K562 (cell line): ENCODE measurements around the gene MC1R. TPM values are rescaled to one million over a fixed set of nuclear protein-coding genes. Genes with fewer than 3 reads are reported as not detected.

ENCODE experiments used
- CBFB ChIP-seq: sonication (generic); formaldehyde crosslinking; IDR thresholded peaks from 2 replicates; pipeline ENCODE4 v1.4.0; 2020; ENCODE audit warnings: mild to moderate bottlenecking, missing genetic modification reagents
- CCNT2 ChIP-seq: IDR thresholded peaks from 2 replicates; pipeline ENCODE4 v1.6.1; 2011; ENCODE audit warnings: borderline replicate concordance, low read depth, mild to moderate bottlenecking, moderate library complexity, mixed read lengths, low read length; ENCODE audit not compliant: insufficient read length; ENCODE audit errors: extremely low read depth
- CREM ChIP-seq: IDR thresholded peaks from 2 replicates; pipeline ENCODE4 v1.6.1; 2014; ENCODE audit warnings: antibody characterized with exemption, low read depth
- CSDE1 ChIP-seq, 2 experiments: fragments of 450-650 bp; IDR thresholded peaks; 2 replicates each; pipeline ENCODE4 v1.6.1; 2016; ENCODE audit warnings: mild to moderate bottlenecking in 1 of 2
- E2F1 ChIP-seq: sonication (generic); formaldehyde crosslinking; IDR thresholded peaks from 2 replicates; pipeline ENCODE4 v1.8.1; 2023; ENCODE audit warnings: mild to moderate bottlenecking, missing genetic modification reagents, moderate library complexity
- EP400 ChIP-seq: fragments of 450-650 bp; IDR thresholded peaks from 2 replicates; pipeline ENCODE4 v1.6.1; 2017; ENCODE audit warnings: antibody characterized with exemption, mild to moderate bottlenecking, moderate library complexity
- ERF ChIP-seq: fragments of 450-650 bp; formaldehyde crosslinking; IDR thresholded peaks from 2 replicates; pipeline ENCODE4 v1.4.0; 2020; ENCODE audit warnings: mild to moderate bottlenecking, mixed read lengths
- HNRNPLL ChIP-seq: fragments of 200-400 bp; formaldehyde crosslinking; IDR thresholded peaks from 2 replicates; pipeline ENCODE4 v1.6.1; 2017; ENCODE audit warnings: low read length, low read depth, mild to moderate bottlenecking; ENCODE audit not compliant: poor library complexity, severe bottlenecking
- KDM2B ChIP-seq: fragments of 250-450 bp; sonication (Bioruptor Pico); IDR thresholded peaks from 2 replicates; pipeline ENCODE4 v1.8.0; 2021; ENCODE audit warnings: mild to moderate bottlenecking, moderate library complexity
- L3MBTL2 ChIP-seq: fragments of 450-650 bp; IDR thresholded peaks from 2 replicates; pipeline ENCODE4 v1.6.1; 2016; ENCODE audit warnings: mild to moderate bottlenecking, moderate library complexity
- PATZ1 ChIP-seq: fragments of 250-450 bp; sonication (Bioruptor Pico); IDR thresholded peaks from 2 replicates; pipeline ENCODE4 v1.5.0; 2020; ENCODE audit warnings: mild to moderate bottlenecking, borderline replicate concordance
- RAD21 ChIP-seq, 2 experiments: fragments of 250-450 bp in 1 of 2; fragments of 450-650 bp in 1 of 2; sonication (Bioruptor Pico) in 1 of 2; formaldehyde crosslinking in 1 of 2; IDR thresholded peaks in 1 of 2; conservative IDR thresholded peaks in 1 of 2; 2 replicates each; pipeline versions ENCODE4 v1.4.0 to v1.8.0; 2020 to 2022; ENCODE audit warnings: mild to moderate bottlenecking in 2 of 2, moderate library complexity in 1 of 2
- RBM22 ChIP-seq: fragments of 200-400 bp; formaldehyde crosslinking; IDR thresholded peaks from 2 replicates; pipeline ENCODE4 v1.6.1; 2018; ENCODE audit warnings: low read length, low read depth; ENCODE audit not compliant: poor library complexity, severe bottlenecking
- RBM34 ChIP-seq: fragments of 200-400 bp; formaldehyde crosslinking; IDR thresholded peaks from 2 replicates; pipeline ENCODE4 v1.6.1; 2018; ENCODE audit warnings: low read length, borderline replicate concordance; ENCODE audit not compliant: insufficient read depth
- ZBTB1 ChIP-seq: sonication (generic); formaldehyde crosslinking; IDR thresholded peaks from 2 replicates; pipeline ENCODE4 v1.8.1; 2023; ENCODE audit warnings: missing genetic modification reagents, low read depth, mild to moderate bottlenecking, borderline replicate concordance
- ZBTB5 ChIP-seq: fragments of 450-650 bp; IDR thresholded peaks from 2 replicates; pipeline ENCODE4 v1.6.1; 2017; ENCODE audit warnings: antibody characterized with exemption
- ZKSCAN1 ChIP-seq: fragments of 150-350 bp; IDR thresholded peaks from 2 replicates; pipeline ENCODE4 v1.6.1; 2016; ENCODE audit warnings: low read depth, low read length
- polyA plus RNA-seq, 8 experiments: library from polyadenylated mRNA; depleted of rRNA in 4 of 8; stranded (reverse) in 5 of 8; unstranded in 3 of 8; fragments of >200 nt; fragmentation: Nextera tagmentation in 2 of 8; fragmentation: Illumina TruSeq in 1 of 8; extraction: Ambion mirVana in 2 of 8; extraction: Trizol in 1 of 8; gene quantifications; 2 replicates each; pipeline versions ENCODE4 v1.2.1 to v1.2.3, GENCODE V29; 2011 to 2014; ENCODE audit warnings: inconsistent platforms in 1 of 8, missing spikeins in 1 of 8
- total RNA-seq, 7 experiments: library from RNA; depleted of rRNA in 6 of 7; stranded (reverse); fragments of >200 nt in 6 of 7; fragmentation: Illumina TruSeq in 2 of 7; extraction: Trizol in 2 of 7; gene quantifications; 2 replicates each; pipeline versions ENCODE4 v1.2.1 to v1.2.3, GENCODE V29; 2011 to 2021; ENCODE audit warnings: low replicate concordance in 1 of 7
- TF ChIP-seq, protein P1 (sequence below), 2 experiments: fragments of 450-650 bp; conservative IDR thresholded peaks; 2 replicates each; pipeline ENCODE4 v1.6.1; 2017; ENCODE audit warnings: mild to moderate bottlenecking in 2 of 2, moderate library complexity in 2 of 2
- TF ChIP-seq, protein P2 (sequence below): fragments of 250-450 bp; sonication (Bioruptor Pico); IDR thresholded peaks from 2 replicates; pipeline ENCODE4 v1.8.0; 2021; ENCODE audit warnings: borderline replicate concordance, mild to moderate bottlenecking, moderate library complexity; ENCODE audit not compliant: poor library complexity, severe bottlenecking

Gene MC1R
- total and polyA plus RNA-seq, 9 of the 15 experiments (the other 6 are each of a cell fraction or from before 2014, with no cell fraction given): 0.14 to 5.3 (median 2.5) TPM; not detected in 1

DNA sequence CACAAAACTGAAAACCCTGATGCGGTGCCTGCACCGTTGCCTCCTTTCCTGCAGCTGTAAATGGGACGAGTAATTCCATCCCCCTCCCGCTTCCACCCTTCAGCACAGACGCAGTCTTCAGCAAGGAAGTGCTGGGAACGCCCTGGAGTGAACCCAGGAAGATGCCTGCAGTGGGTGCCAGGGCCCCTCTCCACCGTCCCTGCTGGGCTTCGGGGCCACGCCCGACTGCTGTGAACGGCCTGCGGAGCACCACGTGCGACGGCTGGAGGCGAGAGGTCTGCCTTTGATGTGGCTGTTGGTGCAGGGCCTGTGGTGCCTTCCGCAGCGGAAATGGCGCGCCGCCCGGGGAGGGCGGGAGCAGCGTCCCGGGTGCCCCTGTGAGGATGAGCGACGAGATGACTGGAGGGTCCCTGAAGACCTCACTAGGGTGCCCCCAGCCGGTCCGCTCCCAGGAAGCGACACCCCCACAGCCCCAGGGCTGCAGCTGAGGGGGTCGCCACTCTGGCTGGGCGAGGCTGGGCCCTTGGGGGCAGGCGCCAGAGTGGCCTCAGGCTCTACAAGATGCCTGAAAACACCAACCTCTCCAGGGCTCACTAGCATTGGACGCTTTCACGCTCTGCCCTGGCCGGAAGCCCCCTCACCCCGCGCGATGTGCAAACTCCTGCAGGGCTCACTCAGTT is 749 bp upstream of the MC1R start (continued):
- no peak for TF ChIP-seq PATZ1 (CRISPR knock-in tag)
- no peak for TF ChIP-seq ZBTB1 (CRISPR knock-in tag)
- TF ChIP-seq RAD21 (CRISPR knock-in tag; conservative IDR thresholded peaks at IDR 0.05 in 1 of 2, IDR thresholded peaks at IDR 0.05 in 1 of 2): no peak
- TF ChIP-seq E2F1 (CRISPR knock-in tag): 0 out of 2 replicates have a peak, but pooled peaks have one; percentile 51
- TF ChIP-seq CREM: peak; percentile 41
- 0 out of 2 replicates have a peak, but pooled peaks have one; percentile 24 for TF ChIP-seq ZKSCAN1
- TF ChIP-seq ERF: peak; percentile 16; the same call in 1 of the 2 replicates
- TF ChIP-seq ZBTB5: no peak
- peak; percentile 87 for TF ChIP-seq HNRNPLL
- TF ChIP-seq RBM34: no peak
- TF ChIP-seq CBFB (CRISPR knock-in tag): no peak
- TF ChIP-seq CCNT2: peak; percentile 18
- peak; percentile 30 for TF ChIP-seq RBM22
- TF ChIP-seq, protein P1, sequence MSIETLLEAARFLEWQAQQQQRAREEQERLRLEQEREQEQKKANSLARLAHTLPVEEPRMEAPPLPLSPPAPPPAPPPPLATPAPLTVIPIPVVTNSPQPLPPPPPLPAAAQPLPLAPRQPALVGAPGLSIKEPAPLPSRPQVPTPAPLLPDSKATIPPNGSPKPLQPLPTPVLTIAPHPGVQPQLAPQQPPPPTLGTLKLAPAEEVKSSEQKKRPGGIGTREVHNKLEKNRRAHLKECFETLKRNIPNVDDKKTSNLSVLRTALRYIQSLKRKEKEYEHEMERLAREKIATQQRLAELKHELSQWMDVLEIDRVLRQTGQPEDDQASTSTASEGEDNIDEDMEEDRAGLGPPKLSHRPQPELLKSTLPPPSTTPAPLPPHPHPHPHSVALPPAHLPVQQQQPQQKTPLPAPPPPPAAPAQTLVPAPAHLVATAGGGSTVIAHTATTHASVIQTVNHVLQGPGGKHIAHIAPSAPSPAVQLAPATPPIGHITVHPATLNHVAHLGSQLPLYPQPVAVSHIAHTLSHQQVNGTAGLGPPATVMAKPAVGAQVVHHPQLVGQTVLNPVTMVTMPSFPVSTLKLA (conservative IDR thresholded peaks at IDR 0.05): peak; percentile 56 to 84
- TF ChIP-seq EP400: peak; percentile 71; the same call in 1 of the 2 replicates
- TF ChIP-seq KDM2B: 0 out of 2 replicates have a peak, but pooled peaks have one; percentile 17
- TF ChIP-seq, protein P2, sequence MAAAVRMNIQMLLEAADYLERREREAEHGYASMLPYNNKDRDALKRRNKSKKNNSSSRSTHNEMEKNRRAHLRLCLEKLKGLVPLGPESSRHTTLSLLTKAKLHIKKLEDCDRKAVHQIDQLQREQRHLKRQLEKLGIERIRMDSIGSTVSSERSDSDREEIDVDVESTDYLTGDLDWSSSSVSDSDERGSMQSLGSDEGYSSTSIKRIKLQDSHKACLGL (CRISPR knock-in tag): peak; percentile 33
- TF ChIP-seq L3MBTL2: peak; percentile 98
- no peak for TF ChIP-seq CSDE1 (IDR thresholded peaks at IDR 0.05)
